Effector CD4-positive, alpha-beta T cell (primary cell): ENCODE measurements around the gene TSHZ2.
"Not testable (repeated sequence)": the region's sequence is repeated elsewhere in the genome, so short reads cannot be mapped to it uniquely, and the experiment has no call there.

Experiments used
- DNase-seq: peaks from one replicate; pipeline ENCODE4 v3.0.0-alpha.2; 2020

Gene TSHZ2

DNA sequence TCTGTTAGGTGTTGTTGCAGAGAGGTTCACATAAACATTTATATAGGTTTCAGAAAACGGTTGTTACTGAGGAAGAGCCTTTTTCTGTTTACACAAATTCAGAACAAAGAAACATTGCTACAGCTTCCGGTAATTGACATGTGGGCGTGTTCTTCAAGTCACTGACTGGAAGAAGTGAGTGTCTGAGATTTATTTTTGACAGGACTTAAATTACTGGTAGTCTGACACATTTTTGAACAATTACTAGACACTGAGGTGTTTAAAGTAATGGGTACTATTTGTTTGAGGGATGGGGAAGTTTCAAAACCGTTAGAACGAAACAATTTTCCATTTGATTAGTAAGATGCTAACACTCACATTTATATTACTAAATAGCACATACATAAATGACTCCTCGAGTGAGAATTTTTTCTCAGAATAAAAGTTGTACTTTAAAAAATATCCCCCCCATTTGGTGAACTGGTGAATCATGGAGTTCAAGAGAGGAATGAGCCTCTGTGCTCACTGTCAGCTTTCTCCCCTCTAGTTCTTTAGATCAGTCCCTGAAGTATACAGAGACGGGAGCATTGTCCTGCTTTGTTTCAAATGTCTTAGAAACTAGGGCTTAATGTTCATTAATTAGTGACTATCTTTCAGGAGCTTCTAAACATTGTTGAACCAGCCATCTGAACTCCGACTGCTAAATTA lies 98.7 kb downstream of the TSHZ2 start:
- no peak for DNase-seq

DNA sequence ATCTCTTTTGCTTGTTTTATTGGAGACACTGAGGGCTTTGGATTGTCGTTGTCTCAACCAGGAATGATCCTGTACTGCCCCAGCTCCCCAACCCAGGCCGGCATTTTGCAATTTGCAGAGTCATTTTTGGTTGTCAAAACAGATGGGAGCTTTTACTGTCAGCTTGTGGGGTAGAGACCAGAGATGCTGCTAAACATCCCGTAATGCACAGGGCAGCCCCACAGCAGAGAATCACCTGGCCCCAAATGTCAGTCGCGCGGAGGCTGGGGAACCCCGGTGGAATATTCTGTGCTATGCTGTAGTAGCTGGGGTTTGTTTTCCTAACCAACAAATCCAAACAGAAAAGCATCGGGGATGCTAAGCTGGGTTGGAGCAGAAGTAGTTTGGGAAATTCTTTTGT lies 99.7 kb downstream of the TSHZ2 start:
- DNase-seq = no peak

DNA sequence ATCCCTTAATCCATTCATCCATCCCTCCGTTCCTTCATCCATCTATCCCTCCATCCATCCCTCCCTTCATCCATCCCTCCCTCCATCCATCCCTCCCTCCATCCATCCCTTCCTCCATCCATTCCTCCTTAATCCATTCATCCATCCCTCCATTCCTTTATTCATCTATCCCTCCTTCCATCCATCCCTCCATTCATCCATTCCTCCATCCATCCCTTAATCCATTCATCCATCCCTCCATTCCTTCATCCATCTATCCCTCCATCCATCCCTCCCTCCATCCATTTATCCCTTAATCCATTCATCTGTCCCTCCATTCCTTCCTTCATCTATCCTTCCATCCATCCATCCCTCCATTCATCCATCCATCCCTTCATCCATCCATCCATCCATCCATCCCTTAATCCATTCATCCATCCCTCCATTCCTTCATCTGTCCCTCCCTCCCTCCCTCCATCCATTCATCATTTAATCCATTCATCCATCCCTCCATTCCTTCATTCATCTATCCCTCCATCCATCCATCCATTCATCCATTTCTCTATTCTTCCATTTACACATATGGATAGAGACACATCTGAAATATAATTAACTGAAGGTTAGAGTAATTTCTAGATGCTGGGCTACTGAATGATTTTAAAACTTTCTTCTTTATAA lies 100.9 kb downstream of the TSHZ2 start:
- no peak for DNase-seq

DNA sequence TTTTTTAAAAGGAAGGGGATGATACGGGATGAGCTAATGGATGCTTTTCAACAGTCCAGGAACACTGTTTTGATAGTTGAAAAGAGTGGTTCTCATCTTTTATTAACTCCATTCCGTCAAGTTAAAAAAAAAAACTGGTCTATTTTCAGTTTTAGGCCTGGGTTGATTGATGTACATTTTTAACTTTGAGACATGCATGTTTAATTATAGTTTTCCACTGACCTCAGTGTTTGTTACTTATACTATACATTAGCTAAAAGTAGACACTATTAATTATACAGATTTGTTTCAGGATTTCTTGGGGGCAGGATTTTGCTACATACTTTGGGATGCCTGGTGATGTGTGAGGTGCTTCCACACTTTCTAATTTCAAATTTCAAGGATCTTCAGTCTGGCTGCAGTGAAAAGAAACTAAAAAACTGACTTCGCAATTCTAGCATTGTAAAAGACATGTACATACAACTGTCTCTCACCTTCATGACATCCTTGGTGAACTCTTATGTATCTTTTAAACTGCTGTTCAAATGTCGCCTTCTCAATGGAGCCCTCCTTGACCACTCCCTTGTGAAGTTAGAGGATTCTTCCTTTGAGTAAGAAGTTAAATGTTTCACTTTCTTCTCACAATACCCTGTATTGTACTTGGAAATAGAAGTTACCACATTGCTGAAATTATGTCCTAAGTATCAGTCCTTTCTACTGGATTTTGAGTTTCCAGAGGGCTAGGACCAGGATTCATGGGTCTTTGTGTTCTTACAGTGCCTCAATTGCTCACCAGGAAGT lies 101.7 kb downstream of the TSHZ2 start:
- DNase-seq = no peak

DNA sequence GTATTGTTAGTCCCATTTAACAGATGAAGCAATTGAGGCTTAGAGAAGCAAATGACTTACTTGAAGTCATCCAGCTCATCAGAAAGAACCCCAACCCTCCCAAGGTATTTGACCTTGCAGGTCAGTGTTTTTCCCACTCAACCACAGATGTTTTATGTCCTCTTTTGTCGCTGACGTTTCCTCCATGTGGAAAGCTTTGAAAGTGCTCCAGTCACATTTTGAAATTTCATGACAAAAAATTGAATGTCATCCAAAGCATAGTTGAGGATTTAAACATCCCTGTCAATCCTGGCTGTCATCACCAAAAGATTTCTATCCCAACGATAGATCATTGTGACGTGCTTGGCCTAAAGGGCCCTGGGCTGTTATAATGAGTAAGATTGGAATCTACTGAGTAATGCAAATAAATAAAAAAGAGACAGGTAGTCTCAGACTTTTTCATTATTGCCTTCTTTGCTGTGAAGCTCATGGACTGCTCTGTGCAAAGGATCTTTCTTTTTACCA lies 102.7 kb downstream of the TSHZ2 start:
- no peak for DNase-seq

DNA sequence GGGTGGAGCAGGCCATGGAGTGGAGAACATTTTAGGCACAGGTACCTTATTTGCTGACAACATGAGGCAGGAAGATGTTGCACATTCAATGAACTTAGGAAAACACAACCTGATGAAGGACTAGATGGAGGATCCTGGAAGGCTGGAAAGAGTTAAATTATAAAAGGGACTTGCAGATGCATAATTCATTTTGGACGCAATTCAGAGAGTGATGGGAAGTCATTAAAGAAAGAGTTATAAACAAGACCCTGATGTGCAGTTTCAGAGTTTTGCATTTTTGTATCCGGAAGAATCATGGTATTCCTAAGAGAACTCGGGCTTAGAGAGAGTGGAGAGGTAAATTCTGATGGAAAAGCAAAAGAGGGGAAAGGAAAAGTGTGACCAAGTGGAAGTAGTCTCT lies 104.5 kb downstream of the TSHZ2 start:
- DNase-seq = no peak

DNA sequence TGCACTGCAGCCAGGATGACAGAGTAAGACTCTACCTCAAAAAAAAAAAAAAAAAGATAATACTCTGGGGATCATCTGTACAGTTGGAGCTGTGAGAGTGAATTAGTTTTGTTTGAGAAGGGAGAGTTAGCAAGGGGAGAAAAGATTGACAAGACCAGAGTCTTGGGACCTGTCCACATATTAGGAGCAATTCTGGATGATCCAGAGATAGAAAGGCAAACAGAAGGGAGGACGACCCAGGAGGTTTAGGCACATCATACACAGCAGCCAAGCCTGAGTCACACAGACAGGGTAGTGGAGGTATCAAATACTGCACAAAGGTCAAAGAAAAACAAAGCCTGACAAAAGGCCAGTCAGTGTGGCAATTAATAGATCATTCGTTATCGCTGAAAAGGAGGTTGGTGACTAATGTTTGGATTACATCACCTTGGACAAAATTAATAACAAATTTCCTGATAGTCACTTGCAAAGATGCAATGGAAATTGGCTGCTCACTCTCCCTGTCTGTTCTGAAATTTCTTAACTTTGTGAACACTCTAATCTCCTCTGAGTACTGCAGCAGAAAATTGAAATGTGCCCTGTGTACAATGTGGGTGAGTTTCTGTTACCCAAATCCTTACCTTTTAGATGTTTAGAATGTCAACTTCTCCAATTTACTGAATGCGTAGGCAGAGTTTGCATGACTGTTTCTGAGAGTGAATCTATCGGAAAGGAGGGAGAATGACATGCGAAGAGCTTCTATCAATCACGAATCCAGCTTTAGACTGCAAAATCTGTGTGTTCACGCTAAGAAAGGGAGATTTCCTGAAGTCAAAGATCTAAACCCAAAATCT lies 105.4 kb downstream of the TSHZ2 start:
- DNase-seq = no peak

DNA sequence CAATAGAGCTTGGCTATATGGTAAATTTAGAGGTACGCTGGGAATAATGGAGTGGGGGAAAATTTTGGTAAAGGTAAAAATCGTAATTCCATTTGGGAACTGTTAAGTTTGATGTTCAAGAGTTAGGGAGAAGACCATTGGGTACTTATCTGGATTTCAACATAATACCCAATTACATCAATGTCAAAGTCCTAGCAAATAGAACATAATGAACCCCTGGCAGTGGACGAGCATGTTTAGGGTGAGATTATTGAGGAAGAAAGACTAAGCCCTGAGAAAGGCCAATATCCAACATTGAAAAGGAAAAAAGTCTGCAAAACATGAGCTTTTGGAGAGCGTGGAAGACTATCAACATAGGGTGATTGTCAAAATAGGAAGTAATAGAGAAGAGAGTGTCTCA lies 106.6 kb downstream of the TSHZ2 start:
- DNase-seq = no peak

DNA sequence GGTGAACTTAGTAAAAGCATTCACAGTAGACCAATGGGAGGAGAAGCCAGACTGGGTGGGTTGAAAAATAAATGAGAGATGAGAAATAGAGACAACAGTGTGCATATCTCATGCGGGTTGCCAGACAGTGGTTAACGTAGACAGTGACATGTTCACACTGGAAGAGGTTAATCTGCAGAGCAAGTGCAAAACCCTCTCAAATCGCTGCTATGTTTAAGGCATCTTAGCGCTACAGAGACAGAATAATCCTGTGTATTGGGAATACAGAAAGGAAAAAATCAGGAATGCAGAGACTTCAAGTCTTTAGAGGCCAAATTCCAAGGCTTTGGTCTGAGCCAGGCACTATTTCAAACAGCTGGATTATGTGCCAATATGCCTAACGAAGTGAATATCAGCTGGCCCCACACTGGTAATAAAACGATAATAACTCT lies 107.1 kb downstream of the TSHZ2 start:
- DNase-seq = no peak

DNA sequence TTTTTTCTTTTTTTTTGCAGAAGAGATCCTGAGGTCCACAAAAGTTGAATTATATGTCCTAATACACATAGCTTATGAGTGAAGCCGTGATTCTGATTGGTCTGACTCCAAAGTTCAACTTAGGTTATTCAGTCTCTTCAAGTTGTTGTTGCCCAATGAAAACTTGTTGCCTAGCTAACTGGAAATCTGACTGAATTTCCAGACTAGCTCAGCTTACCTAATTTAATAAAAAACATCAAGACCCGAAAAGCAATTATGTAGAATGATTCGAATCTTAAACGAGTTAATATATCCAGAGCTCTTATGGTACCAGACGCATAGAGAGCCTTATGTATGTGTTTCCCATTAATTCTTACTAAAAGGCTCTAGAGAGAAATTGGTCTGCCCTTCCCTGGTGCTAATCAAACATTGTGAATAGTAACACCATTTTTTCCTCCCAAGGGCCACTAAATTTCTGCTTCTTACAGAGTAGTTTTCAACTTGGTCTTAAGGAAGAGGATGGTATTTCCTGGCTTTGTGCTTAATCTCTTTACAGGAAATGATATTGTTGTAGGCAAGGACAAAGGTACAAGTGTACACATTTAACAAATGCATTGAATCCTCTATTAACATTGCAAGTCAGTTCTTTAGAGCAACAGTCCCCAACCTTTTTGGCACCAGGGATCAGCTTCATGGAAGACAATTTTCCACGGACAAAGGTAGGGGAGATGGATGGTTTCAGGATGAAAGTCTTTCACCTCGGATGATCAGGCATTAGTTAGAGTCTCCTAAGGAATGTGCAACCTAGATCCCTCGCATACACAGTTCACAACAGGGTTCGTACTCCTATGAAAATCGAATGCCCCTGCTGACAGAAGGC lies 107.9 kb downstream of the TSHZ2 start:
- no peak for DNase-seq

DNA sequence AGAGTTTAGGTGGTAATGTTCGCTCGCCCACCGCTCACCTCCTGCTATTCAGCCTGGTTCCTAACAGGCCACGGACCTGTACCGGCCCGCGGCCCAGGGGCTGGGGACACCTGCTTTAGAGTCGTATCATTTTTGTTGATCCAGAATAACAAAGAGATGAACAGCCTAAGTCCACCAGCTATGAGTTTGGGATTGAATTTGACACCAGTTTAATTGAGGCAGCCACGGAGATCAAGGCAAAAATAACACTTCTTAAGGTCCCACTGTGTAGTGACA lies 108.5 kb downstream of the TSHZ2 start:
- no peak for DNase-seq

DNA sequence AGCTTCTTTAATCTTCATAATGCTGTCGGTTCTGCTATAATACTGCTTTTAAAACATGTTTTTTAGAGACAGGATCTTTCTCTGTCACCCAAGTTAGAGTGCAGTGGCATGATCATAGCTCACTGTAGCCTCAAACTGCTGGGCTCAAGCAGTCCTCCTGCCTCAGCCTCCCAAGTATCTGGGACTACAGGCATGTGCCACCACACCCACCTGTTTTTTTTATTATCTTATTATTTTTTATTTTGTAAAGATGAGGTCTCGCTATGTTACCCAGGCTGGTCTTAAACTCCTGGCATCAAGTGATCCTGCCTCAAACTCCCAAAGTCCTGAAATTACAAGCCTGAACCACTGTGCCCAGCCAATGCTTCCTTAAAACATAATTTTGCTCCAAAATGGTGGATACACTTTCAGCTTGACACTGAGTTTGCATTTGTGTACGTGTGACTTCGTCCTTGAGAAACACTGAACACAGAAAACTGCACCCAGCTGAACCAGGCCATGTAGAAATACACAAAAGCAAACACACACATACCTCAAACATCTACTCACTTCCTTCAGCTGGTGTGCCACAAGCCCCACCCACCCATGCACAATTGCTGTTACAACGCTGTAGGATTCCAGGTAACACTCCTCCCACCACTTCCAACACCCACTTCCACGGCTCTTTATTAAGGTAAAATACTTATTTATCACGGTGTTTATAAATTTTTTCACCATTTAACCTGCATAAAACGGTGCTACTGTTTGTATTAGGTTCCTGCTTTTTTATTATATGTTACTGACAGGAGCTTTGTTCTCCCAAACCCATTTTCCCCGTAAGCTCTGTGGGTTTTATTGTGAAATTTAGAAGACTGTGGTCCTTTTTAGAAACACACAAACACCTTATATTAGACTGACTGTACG lies 109.1 kb downstream of the TSHZ2 start:
- no peak for DNase-seq

DNA sequence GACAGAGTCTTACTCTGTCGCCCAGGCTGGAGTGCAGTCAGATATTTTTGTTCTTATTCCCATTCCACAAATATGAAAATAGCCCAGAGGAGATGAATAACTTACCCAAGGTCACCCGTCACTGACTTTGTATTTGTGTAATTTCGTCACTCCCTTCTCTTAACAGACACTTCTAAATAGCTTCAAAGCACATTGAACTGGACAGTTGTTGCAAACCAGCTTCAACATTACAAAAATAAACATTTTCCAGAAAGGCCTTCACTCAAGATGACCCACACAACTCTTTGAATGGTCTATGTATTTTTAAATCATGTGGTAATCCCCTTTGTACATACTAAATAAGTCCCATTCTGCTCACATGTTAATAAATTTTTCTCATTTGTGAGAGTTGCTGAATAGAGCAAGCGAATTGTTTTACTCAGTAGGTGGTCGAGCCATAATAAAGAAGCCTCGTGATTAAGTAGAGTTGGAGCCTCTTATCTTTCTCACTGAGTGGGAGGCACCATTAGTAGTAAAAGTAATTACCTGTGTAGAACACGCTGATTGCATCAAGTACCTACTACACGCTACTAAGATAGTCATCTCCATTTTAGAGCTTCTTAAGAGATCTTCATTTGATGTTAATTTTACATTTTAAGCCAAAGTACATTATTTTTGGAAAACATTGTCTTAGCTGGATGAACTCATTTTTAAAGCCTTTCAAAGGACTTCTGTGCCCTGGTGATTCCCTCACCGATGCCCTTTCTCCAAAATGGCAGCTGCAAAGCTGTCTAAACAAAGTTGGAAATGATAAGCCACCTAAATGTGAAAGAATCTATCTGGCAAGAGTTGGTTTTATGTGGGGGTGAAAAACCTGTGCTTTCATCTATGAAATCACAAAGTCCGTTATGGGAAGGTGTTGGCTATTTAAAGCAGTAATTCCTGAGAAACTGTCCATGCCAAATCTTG lies 110.0 kb downstream of the TSHZ2 start:
- no peak for DNase-seq

DNA sequence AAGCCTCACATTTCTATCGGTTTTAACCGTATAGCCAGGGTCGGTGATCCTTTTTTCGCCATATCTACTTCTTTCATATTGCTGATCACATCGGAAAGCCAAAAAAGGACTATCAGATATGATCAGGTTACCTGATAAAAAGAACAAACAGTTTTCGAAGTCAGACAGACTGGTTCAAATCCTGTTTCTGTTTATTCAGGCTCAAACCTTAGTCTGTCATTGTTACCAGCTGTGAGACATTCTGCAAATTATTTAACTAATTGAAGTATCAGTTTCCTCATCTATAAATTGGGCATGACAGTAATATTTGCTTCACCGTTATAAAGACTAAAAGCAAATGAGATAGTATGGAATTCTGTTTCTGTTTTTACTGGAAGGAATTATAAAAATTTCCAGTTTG lies 111.3 kb downstream of the TSHZ2 start:
- no peak for DNase-seq

DNA sequence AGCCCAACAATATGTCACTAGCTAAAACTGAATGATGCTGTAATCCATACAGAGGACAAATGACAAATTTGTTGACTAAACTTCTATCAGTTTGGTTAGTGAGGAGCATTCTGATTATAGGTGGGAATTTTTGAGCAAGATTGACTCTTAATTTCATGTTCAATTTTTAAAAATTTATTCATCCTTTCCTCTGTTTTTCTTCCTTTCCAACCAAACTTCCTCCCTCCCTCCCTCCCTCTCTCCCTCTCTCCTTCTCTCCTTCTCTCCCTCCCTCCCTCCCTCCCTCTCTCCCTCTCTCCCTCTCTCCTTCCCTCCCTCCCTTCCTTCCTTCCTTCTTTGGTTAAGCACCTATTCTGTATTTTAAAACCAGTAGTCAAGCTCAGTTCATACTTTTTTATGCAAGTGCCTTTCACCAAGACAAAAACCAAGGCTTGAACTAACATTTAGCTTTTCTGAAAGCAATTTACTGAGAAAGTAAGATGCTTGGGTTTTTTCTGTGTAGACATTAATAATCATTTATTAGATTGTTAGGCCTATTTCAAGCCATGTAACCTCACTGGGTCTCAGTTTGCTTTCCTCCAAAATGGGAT lies 112.3 kb downstream of the TSHZ2 start:
- DNase-seq = no peak

DNA sequence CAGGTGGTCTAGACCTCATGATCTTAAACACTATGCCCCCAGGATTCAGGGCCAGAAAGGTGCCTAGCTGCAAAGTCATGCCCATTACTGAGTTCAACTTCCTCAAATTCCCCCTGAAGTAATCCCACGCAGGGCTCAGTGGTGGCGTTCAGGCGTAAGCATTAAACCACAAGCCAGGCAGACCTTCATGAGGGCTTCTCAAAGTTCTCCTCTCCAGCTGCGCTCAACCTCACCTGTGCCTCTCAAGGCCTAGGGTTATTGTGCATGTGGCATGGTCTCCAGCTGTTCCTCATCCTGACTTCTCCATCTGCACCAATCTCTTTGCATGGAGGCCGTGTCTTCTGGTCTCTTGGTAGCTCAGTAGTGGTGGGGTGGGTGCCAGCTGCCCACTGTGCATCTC lies 113.6 kb downstream of the TSHZ2 start:
- no peak for DNase-seq

DNA sequence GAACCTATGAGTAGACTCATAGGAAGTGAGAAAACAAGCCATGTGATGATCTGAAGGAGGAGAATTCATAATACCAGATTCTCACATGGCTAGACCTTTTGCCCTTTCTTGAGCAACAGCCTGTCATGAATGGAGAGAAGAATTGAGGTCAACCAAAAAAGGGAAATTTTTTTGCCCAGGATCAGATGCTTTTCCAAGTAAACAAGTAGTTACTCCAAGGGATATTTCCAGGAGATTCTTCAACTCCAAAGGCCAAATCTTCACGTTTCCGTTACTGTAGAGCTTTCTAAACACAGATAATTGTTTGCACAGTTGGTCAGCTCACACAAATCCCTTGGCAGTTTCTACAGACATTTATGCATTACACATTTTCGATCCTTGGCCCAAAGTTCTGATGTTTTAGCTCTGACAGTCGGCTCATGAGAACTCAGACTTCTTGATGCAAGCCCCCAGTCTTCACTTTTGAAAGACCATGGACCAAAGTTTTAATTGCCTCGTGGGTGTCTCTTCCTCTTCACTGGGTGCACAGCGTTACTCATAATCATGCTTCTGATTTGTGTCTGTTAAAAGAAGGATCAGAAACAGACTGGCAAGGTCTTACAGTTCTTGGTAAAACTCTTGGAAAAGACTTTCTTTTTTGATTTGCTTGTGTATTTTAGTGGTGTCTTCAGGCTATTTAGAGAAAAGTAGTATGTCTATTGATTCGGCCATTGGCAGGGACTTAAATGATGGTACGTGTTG lies 115.0 kb downstream of the TSHZ2 start:
- no peak for DNase-seq

DNA sequence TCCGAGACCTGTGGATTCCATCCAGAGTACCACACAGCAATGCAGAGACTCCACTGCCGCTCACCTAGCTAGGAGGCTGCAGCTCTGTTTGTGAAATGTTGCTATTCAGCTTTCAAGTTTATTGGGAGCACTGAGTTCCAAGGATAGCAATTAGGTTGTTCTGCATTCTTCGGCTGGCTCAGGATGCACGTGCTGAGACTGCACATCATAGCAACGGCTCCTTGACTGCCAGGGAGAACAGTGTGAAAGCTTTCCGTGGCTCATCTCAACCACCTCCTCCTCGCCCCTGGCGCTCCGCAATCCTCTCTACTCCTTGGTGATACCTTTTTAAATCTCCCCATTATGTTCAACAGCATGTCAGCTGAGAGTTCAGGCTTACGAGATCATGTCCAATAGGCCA lies 116.6 kb downstream of the TSHZ2 start:
- DNase-seq = no peak

DNA sequence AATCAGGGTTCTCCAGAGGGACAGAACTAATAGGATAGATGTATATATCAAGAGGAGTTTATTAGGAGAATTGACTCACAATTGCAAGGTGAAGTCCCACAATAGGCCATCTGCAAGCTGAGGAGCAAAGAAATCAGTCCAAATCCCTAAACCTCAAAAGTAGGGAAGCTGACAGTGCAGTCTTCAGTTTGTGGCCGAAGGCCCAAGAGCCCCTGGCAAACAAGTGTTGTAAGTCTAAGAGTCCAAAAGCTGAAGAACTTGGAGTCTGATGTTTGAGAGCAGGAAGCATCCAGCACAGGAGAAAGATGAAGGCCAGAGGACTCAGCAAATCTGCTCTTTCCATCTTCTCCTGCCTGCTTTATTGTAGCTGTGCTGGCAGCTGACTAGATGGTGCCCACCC lies 117.7 kb downstream of the TSHZ2 start:
- not testable (repeated sequence) for DNase-seq
